K562 (cell line): ENCODE data around the gene SPI1. TPM values are rescaled to one million over a fixed set of nuclear protein-coding genes. Genes with fewer than 3 reads are reported as not detected.

Source experiments
- CAMTA2 ChIP-seq: fragments of 250-450 bp; sonication (Bioruptor Pico); conservative IDR thresholded peaks from 2 replicates; pipeline ENCODE4 v1.5.1; 2022
- ETV6 ChIP-seq, 3 experiments: fragments of 150-350 bp in 1 of 3; sonication (generic) in 1 of 3; formaldehyde crosslinking in 1 of 3; IDR thresholded peaks; 2 replicates each; pipeline versions ENCODE4 v1.6.1 to v1.8.0; 2014 to 2022; ENCODE audit warnings: borderline replicate concordance in 2 of 3, low read depth in 2 of 3, antibody characterized with exemption in 1 of 3, low read length in 1 of 3, mild to moderate bottlenecking in 1 of 3, missing genetic modification reagents in 1 of 3
- EWSR1 ChIP-seq: fragments of 450-650 bp; IDR thresholded peaks from 2 replicates; pipeline ENCODE4 v1.6.1; 2018; ENCODE audit warnings: borderline replicate concordance, mild to moderate bottlenecking, low read depth, moderate library complexity; ENCODE audit not compliant: partially characterized antibody
- FUS ChIP-seq: fragments of 200-400 bp; formaldehyde crosslinking; optimal IDR thresholded peaks from 2 replicates; pipeline ENCODE3; 2017; ENCODE audit warnings: low read depth, low read length
- HDAC8 ChIP-seq: fragments of 450-650 bp; IDR thresholded peaks from 2 replicates; pipeline ENCODE4 v1.6.1; 2016; ENCODE audit warnings: mild to moderate bottlenecking, missing genetic modification characterization, moderate library complexity, missing compliant biosample characterization
- ILK ChIP-seq: fragments of 450-650 bp; IDR thresholded peaks from 2 replicates; pipeline ENCODE4 v1.6.1; 2016; ENCODE audit warnings: missing genetic modification characterization, low read depth, mild to moderate bottlenecking, missing compliant biosample characterization, moderate library complexity, borderline replicate concordance
- NCOA1 ChIP-seq: fragments of 450-650 bp; IDR thresholded peaks from 2 replicates; pipeline ENCODE4 v1.6.1; 2016; ENCODE audit warnings: low read depth
- NR3C1 ChIP-seq: sonication (generic); formaldehyde crosslinking; IDR thresholded peaks from 2 replicates; pipeline ENCODE4 v1.8.1; 2022; ENCODE audit warnings: missing genetic modification reagents
- PHF8 ChIP-seq: fragments of 200-600 bp; sonication (generic); IDR thresholded peaks from 2 replicates; pipeline ENCODE4 v1.6.1; 2012; ENCODE audit warnings: mixed run types, mild to moderate bottlenecking, inconsistent platforms, low read length, moderate library complexity, borderline replicate concordance
- SREBF1 ChIP-seq: fragments of 150-350 bp; IDR thresholded peaks from 2 replicates; pipeline ENCODE4 v1.6.1; 2014; ENCODE audit warnings: antibody characterized with exemption, low read depth, low read length, borderline replicate concordance
- TRIM28 ChIP-seq: fragments of 450-650 bp; IDR thresholded peaks from 2 replicates; pipeline ENCODE4 v1.6.1; 2017
- ZNF696 ChIP-seq: fragments of 250-450 bp; sonication (Bioruptor Pico); conservative IDR thresholded peaks from 2 replicates; pipeline ENCODE4 v1.4.0; 2020; ENCODE audit warnings: mild to moderate bottlenecking, moderate library complexity
- ZNF75A ChIP-seq: fragments of 450-650 bp; formaldehyde crosslinking; IDR thresholded peaks from 2 replicates; pipeline ENCODE4 v1.4.0; 2020; ENCODE audit warnings: mild to moderate bottlenecking
- polyA plus RNA-seq, 8 experiments: library from polyadenylated mRNA; depleted of rRNA in 4 of 8; stranded (reverse) in 5 of 8; unstranded in 3 of 8; fragments of >200 nt; fragmentation: Nextera tagmentation in 2 of 8; fragmentation: Illumina TruSeq in 1 of 8; extraction: Ambion mirVana in 2 of 8; extraction: Trizol in 1 of 8; gene quantifications; 2 replicates each; pipeline versions ENCODE4 v1.2.1 to v1.2.3, GENCODE V29; 2011 to 2014; ENCODE audit warnings: inconsistent platforms in 1 of 8, missing spikeins in 1 of 8
- total RNA-seq, 7 experiments: library from RNA; depleted of rRNA in 6 of 7; stranded (reverse); fragments of >200 nt in 6 of 7; fragmentation: Illumina TruSeq in 2 of 7; extraction: Trizol in 2 of 7; gene quantifications; 2 replicates each; pipeline versions ENCODE4 v1.2.1 to v1.2.3, GENCODE V29; 2011 to 2021; ENCODE audit warnings: low replicate concordance in 1 of 7
- TF ChIP-seq, protein P1 (sequence below), 2 experiments: fragments of 150-350 bp in 1 of 2; IDR thresholded peaks; 2 replicates each; pipeline ENCODE4 v1.6.1; 2012 to 2016; ENCODE audit warnings: low read depth in 2 of 2, low read length in 2 of 2, mild to moderate bottlenecking in 1 of 2, moderate library complexity in 1 of 2
- TF ChIP-seq, protein P2 (sequence below): IDR thresholded peaks from 2 replicates; pipeline ENCODE4 v1.6.1; 2011; ENCODE audit not compliant: insufficient read length; ENCODE audit errors: extremely low read depth
- TF ChIP-seq, protein P3 (sequence below): sonication (generic); formaldehyde crosslinking; IDR thresholded peaks from 2 replicates; pipeline ENCODE4 v1.5.0; 2020; ENCODE audit warnings: missing genetic modification reagents
- TF ChIP-seq, protein P4 (sequence below): sonication (generic); formaldehyde crosslinking; IDR thresholded peaks from 2 replicates; pipeline ENCODE4 v1.8.0; 2023; ENCODE audit warnings: mild to moderate bottlenecking, missing genetic modification reagents

Gene SPI1
- total and polyA plus RNA-seq, 9 of the 15 experiments (the other 6 are each of a cell fraction or from before 2014, with no cell fraction given): 0.10 to 33.7 (median 10.3) TPM

DNA sequence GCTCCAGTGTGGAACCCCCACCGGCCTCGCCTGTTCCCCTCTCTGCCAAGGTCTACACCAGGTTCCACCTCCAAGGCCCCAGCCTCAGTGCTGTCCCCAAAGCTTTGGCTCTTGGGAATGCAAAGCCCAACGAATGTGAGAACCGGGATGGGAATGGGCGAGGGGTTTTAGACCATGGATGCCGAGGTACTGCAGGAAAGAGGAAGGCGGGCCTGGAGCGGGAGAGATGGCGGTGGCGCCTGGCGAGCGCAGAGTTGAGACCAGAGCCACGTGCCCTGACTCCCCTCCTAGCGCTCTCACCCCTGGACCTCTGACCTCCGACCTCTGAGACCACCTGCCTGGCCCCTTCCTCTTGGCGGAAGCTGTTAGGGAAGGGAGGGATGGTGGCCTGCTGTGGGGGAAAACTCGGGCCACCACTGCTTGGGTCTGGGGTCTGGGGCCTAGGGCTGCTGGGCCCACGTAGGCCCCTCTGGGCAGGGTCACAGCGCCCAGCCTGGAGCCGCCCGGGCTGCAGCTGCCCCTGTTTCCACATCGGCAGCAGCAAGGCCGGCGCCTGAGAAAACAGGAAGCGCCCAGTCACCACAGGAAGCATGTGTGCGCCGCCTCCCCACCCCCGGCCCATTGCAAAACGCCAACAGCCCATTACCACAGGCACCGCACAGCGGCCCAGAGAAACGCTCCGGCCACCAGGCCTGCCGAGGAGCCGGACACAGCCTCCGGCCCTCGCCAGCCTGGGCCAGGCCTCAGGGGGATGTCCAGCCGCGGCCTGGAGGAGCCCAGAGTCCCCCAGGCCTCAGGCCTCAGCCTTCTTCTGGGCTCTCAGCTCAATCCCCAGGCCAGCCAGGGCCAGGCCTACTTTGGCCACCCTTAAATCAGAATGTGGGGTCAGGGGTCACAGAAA lies 16.2 kb upstream of the SPI1 start (continued):
- TF ChIP-seq, protein P1, sequence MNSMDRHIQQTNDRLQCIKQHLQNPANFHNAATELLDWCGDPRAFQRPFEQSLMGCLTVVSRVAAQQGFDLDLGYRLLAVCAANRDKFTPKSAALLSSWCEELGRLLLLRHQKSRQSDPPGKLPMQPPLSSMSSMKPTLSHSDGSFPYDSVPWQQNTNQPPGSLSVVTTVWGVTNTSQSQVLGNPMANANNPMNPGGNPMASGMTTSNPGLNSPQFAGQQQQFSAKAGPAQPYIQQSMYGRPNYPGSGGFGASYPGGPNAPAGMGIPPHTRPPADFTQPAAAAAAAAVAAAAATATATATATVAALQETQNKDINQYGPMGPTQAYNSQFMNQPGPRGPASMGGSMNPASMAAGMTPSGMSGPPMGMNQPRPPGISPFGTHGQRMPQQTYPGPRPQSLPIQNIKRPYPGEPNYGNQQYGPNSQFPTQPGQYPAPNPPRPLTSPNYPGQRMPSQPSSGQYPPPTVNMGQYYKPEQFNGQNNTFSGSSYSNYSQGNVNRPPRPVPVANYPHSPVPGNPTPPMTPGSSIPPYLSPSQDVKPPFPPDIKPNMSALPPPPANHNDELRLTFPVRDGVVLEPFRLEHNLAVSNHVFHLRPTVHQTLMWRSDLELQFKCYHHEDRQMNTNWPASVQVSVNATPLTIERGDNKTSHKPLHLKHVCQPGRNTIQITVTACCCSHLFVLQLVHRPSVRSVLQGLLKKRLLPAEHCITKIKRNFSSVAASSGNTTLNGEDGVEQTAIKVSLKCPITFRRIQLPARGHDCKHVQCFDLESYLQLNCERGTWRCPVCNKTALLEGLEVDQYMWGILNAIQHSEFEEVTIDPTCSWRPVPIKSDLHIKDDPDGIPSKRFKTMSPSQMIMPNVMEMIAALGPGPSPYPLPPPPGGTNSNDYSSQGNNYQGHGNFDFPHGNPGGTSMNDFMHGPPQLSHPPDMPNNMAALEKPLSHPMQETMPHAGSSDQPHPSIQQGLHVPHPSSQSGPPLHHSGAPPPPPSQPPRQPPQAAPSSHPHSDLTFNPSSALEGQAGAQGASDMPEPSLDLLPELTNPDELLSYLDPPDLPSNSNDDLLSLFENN (IDR thresholded peaks at IDR 0.05; ENCODE audit: low read depth in 2 of 2, low read length in 2 of 2): 0 out of 4 replicates have a peak, but pooled peaks of 1 of the 2 experiments have one; percentile 8
- TF ChIP-seq NCOA1 (no peak; the same call in 1 of the 2 replicates), PHF8 (peak; percentile 48; the same call in 1 of the 2 replicates), FUS (no peak), EWSR1 (no peak), NR3C1 (CRISPR knock-in tag) (no peak), CAMTA2 (CRISPR knock-in tag) (no peak), ILK (tag) (no peak), TRIM28 (no peak), ETV6 (IDR thresholded peaks at IDR 0.05; ENCODE audit: borderline replicate concordance in 1 of 2, low read depth in 2 of 2, low read length in 1 of 2) (0 out of 4 replicates have a peak, but pooled peaks of 1 of the 2 experiments have one; percentile 47), ETV6 (CRISPR knock-in tag; IDR thresholded peaks at IDR 0.05; ENCODE audit: borderline replicate concordance) (no peak), ZNF696 (CRISPR knock-in tag) (no peak), HDAC8 (tag) (no peak), ZNF75A (CRISPR knock-in tag) (no peak), SREBF1 (no peak)
- TF ChIP-seq, protein P2, sequence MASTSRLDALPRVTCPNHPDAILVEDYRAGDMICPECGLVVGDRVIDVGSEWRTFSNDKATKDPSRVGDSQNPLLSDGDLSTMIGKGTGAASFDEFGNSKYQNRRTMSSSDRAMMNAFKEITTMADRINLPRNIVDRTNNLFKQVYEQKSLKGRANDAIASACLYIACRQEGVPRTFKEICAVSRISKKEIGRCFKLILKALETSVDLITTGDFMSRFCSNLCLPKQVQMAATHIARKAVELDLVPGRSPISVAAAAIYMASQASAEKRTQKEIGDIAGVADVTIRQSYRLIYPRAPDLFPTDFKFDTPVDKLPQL: no peak
- TF ChIP-seq, protein P3, sequence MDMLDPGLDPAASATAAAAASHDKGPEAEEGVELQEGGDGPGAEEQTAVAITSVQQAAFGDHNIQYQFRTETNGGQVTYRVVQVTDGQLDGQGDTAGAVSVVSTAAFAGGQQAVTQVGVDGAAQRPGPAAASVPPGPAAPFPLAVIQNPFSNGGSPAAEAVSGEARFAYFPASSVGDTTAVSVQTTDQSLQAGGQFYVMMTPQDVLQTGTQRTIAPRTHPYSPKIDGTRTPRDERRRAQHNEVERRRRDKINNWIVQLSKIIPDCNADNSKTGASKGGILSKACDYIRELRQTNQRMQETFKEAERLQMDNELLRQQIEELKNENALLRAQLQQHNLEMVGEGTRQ (CRISPR knock-in tag): no peak
- TF ChIP-seq, protein P4, sequence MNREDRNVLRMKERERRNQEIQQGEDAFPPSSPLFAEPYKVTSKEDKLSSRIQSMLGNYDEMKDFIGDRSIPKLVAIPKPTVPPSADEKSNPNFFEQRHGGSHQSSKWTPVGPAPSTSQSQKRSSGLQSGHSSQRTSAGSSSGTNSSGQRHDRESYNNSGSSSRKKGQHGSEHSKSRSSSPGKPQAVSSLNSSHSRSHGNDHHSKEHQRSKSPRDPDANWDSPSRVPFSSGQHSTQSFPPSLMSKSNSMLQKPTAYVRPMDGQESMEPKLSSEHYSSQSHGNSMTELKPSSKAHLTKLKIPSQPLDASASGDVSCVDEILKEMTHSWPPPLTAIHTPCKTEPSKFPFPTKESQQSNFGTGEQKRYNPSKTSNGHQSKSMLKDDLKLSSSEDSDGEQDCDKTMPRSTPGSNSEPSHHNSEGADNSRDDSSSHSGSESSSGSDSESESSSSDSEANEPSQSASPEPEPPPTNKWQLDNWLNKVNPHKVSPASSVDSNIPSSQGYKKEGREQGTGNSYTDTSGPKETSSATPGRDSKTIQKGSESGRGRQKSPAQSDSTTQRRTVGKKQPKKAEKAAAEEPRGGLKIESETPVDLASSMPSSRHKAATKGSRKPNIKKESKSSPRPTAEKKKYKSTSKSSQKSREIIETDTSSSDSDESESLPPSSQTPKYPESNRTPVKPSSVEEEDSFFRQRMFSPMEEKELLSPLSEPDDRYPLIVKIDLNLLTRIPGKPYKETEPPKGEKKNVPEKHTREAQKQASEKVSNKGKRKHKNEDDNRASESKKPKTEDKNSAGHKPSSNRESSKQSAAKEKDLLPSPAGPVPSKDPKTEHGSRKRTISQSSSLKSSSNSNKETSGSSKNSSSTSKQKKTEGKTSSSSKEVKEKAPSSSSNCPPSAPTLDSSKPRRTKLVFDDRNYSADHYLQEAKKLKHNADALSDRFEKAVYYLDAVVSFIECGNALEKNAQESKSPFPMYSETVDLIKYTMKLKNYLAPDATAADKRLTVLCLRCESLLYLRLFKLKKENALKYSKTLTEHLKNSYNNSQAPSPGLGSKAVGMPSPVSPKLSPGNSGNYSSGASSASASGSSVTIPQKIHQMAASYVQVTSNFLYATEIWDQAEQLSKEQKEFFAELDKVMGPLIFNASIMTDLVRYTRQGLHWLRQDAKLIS: 0 out of 2 replicates have a peak, but pooled peaks have one; percentile 42
